Gastrocnemius medialis (tissue), 4 donors: Measurements from ENCODE around the gene LHFPL6. TPM values are rescaled to one million over a fixed set of nuclear protein-coding genes. Genes with fewer than 3 reads are reported as not detected.

Experiments
- ATAC-seq, 2 donors: fragments of 150-250 bp; one replicate each; pipeline ENCODE4 v1.9.1; 2016
- DNase-seq, 2 donors: peaks; one replicate each; pipeline ENCODE4 v3.0.0-alpha.2; 2019
- H3K27ac ChIP-seq, 4 donors: fragments of 200-600 bp; sonication (generic); 1 replicate in 1 of 4; 2 replicates in 3 of 4; pipeline ENCODE4 v1.5.1; 2016 to 2018; ENCODE audit warnings: mild to moderate bottlenecking in 2 of 4, moderate library complexity in 1 of 4
- H3K27me3 ChIP-seq, 3 donors: fragments of 200-600 bp; sonication (generic) in 2 of 3; 1 replicate in 1 of 3; 2 replicates in 2 of 3; pipeline versions ENCODE4 v1.5.1 to v1.6.0; 2016 to 2019; ENCODE audit warnings: mild to moderate bottlenecking in 1 of 3, moderate library complexity in 1 of 3
- H3K36me3 ChIP-seq, 2 donors: fragments of 200-600 bp; sonication (generic) in 1 of 2; one replicate each; pipeline ENCODE4 v1.5.1; 2017 to 2018
- H3K4me1 ChIP-seq, 2 donors: fragments of 200-600 bp; sonication (generic) in 1 of 2; one replicate each; pipeline ENCODE4 v1.5.1; 2016 to 2017; ENCODE audit warnings: mild to moderate bottlenecking in 2 of 2
- H3K4me3 ChIP-seq, 4 donors: fragments of 200-600 bp; sonication (generic) in 3 of 4; 1 replicate in 1 of 4; 2 replicates in 3 of 4; pipeline ENCODE4 v1.5.1; 2016 to 2019; ENCODE audit warnings: mild to moderate bottlenecking in 2 of 4
- H3K9me3 ChIP-seq, 3 donors: fragments of 200-600 bp; sonication (generic) in 2 of 3; 1 replicate in 1 of 3; 2 replicates in 2 of 3; pipeline ENCODE4 v1.5.1; 2016 to 2019
- CTCF ChIP-seq, 5 experiments: fragments of 450-650 bp in 3 of 5; fragments of 200-600 bp in 2 of 5; sonication (generic) in 2 of 5; IDR thresholded peaks in 4 of 5; conservative IDR thresholded peaks in 1 of 5; 1 replicate in 4 of 5; 2 replicates in 1 of 5; pipeline ENCODE4 v1.5.1; 2016 to 2019; ENCODE audit warnings: antibody characterized with exemption in 5 of 5, mild to moderate bottlenecking in 3 of 5, moderate library complexity in 3 of 5
- POLR2A ChIP-seq, 2 donors: fragments of 450-650 bp; IDR thresholded peaks; one replicate each; pipeline ENCODE4 v1.6.1; 2017; ENCODE audit warnings: antibody characterized with exemption in 2 of 2, mild to moderate bottlenecking in 2 of 2, moderate library complexity in 2 of 2
- in situ Hi-C, 4 donors: fragments of 200-750 bp; cut with MboI; loops; one replicate each; pipeline versions ENCODE4 v1.15.0 to v1.8.0; 2017; ENCODE audit warnings: low sequenced_read_pairs in 4 of 4
- intact Hi-C: fragments of 100-400 bp; cut with DNase I; formaldehyde crosslinking; loops from one replicate; pipeline ENCODE4 v1.15.1; 2023; ENCODE audit warnings: low total_unique reads
- total RNA-seq, 4 donors: library from RNA; depleted of rRNA; stranded (reverse); fragments of >200 nt; gene quantifications; one replicate each; pipeline versions ENCODE4 v1.1.0 to v1.2.3, GENCODE V29; 2016

The LHFPL6 gene
- total RNA-seq, 4 donors from 2014 or later, result 12.7 to 26.3 (median 16.0) TPM

GRCh38 chr13:39556866-39557265 lies 46.1 kb downstream of the LHFPL6 start:
- H3K4me3 ChIP-seq, result no peak overlapping the region
- no peak for DNase-seq
- TF ChIP-seq POLR2A (IDR thresholded peaks at IDR 0.05) (no peak), CTCF (IDR thresholded peaks at IDR 0.05 in 4 of 5, conservative IDR thresholded peaks at IDR 0.05 in 1 of 5) (no peak)
- H3K27me3 ChIP-seq, result no peaks in the 10 kb centered on the region
- no peaks in the 10 kb centered on the region for H3K9me3 ChIP-seq
- H3K36me3 ChIP-seq, result no peaks in the 10 kb centered on the region
- ATAC-seq, result no peak
- no peak overlapping the region for H3K27ac ChIP-seq
- intact Hi-C loops, result no loop called here
- in situ Hi-C loops, result no loop called here
- no peaks in the 10 kb centered on the region for H3K4me1 ChIP-seq

DNA sequence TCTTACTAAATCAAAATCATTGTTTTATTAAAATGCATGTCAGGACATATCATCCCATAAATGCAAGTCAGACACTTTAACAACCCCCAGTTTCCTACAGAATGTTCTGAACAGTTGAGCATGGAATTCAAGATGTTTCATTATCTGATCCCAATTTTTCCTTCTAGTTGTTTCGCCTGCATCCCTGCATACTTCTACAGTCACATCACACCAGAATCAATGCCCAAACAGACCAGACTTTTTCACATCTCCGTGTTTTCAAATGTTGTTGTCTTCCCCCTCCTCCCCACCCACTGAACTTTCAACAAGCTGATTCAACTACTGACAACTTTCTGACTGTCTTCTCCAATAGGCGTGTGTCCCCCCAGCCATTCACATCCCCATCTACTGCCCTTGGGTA lies 48.6 kb downstream of the LHFPL6 start:
- Histone ChIP-seq H3K9me3 (no peaks in the 10 kb centered on the region), H3K4me1 (no peaks in the 10 kb centered on the region), H3K27ac (no peak overlapping the region), H3K4me3 (no peak overlapping the region), H3K36me3 (no peaks in the 10 kb centered on the region), H3K27me3 (no peaks in the 10 kb centered on the region)
- TF ChIP-seq CTCF (IDR thresholded peaks at IDR 0.05 in 4 of 5, conservative IDR thresholded peaks at IDR 0.05 in 1 of 5) (no peak), POLR2A (IDR thresholded peaks at IDR 0.05) (no peak)
- in situ Hi-C loops, result no loop called here
- ATAC-seq, result no peak
- no peak for DNase-seq
- intact Hi-C loops, result no loop called here

- DNase-seq (no peak), ATAC-seq (no peak)
- TF ChIP-seq CTCF (IDR thresholded peaks at IDR 0.05 in 4 of 5, conservative IDR thresholded peaks at IDR 0.05 in 1 of 5) (no peak), POLR2A (IDR thresholded peaks at IDR 0.05) (no peak)
- H3K4me3 ChIP-seq, result no peak overlapping the region
- H3K9me3 ChIP-seq, result no peaks in the 10 kb centered on the region
- no peak overlapping the region for H3K27ac ChIP-seq
- intact Hi-C loops, result no loop called here
- H3K36me3 ChIP-seq, result no peaks in the 10 kb centered on the region
- no peaks in the 10 kb centered on the region for H3K27me3 ChIP-seq
- in situ Hi-C loops, result no loop called here
- H3K4me1 ChIP-seq, result no peaks in the 10 kb centered on the region
Measured at GRCh38 chr13:39552246-39552645, 50.7 kb downstream of the LHFPL6 start.

- in situ Hi-C loops (no loop called here), intact Hi-C loops (no loop called here)
- H3K27ac ChIP-seq, result no peak overlapping the region
- no peaks in the 10 kb centered on the region for H3K9me3 ChIP-seq
- DNase-seq (no peak), ATAC-seq (no peak)
- H3K4me1 ChIP-seq, result no peaks in the 10 kb centered on the region
- TF ChIP-seq POLR2A (IDR thresholded peaks at IDR 0.05) (no peak), CTCF (IDR thresholded peaks at IDR 0.05 in 4 of 5, conservative IDR thresholded peaks at IDR 0.05 in 1 of 5) (no peak)
- no peak overlapping the region for H3K4me3 ChIP-seq
- no peaks in the 10 kb centered on the region for H3K27me3 ChIP-seq
- no peaks in the 10 kb centered on the region for H3K36me3 ChIP-seq
Measured at GRCh38 chr13:39550931-39551330, 52.1 kb downstream of the LHFPL6 start.

GRCh38 chr13:39547108-39547507 lies 55.9 kb downstream of the LHFPL6 start:
- H3K4me3 ChIP-seq, result no peak overlapping the region
- no peak for DNase-seq
- in situ Hi-C loops, result no loop called here

More at GRCh38 chr13:39547108-39547507, 55.9 kb downstream of the LHFPL6 start:
- Histone ChIP-seq H3K9me3 (no peaks in the 10 kb centered on the region), H3K27me3 (no peaks in the 10 kb centered on the region), H3K36me3 (no peaks in the 10 kb centered on the region), H3K4me1 (no peaks in the 10 kb centered on the region), H3K27ac (no peak overlapping the region)
- intact Hi-C loops, result no loop called here
- TF ChIP-seq POLR2A (IDR thresholded peaks at IDR 0.05) (no peak), CTCF (IDR thresholded peaks at IDR 0.05 in 4 of 5, conservative IDR thresholded peaks at IDR 0.05 in 1 of 5) (no peak)
- no peak for ATAC-seq
